A549 (cell line): Measurements from ENCODE around the gene RPS27A.
"Not testable (repeated sequence)": the region's sequence is repeated elsewhere in the genome, so short reads cannot be mapped to it uniquely, and the experiment has no call there.

Experiments used
- CTCF ChIP-seq: fragments of >200 bp; sonication (Bioruptor Twin); formaldehyde crosslinking; IDR thresholded peaks from 3 replicates; pipeline ENCODE4 v1.5.1; 2016
- POLR2A ChIP-seq: IDR thresholded peaks from 2 replicates; pipeline ENCODE4 v1.6.1; 2012; ENCODE audit warnings: mild to moderate bottlenecking, low read length

- not testable (repeated sequence) for TF ChIP-seq CTCF, POLR2A
Measured at GRCh38 chr2:55227437-55228225, 4.9 kb upstream of the RPS27A start.
